Neutrophil (primary cell): ENCODE data around the gene LINGO3.

Experiments used
- H3K27ac ChIP-seq: fragments of 200-600 bp; sonication (generic); 2 replicates; pipeline ENCODE4 v1.5.1; 2016; ENCODE audit warnings: mild to moderate bottlenecking, moderate library complexity
- H3K27me3 ChIP-seq: fragments of 200-600 bp; sonication (generic); 2 replicates; pipeline ENCODE4 v1.6.0; 2016; ENCODE audit warnings: mild to moderate bottlenecking
- H3K36me3 ChIP-seq: fragments of 200-600 bp; sonication (generic); 2 replicates; pipeline ENCODE4 v1.5.1; 2017
- H3K4me1 ChIP-seq, 2 experiments: fragments of 200-600 bp in 1 of 2; sonication (generic) in 1 of 2; 1 replicate in 1 of 2; 2 replicates in 1 of 2; pipeline versions ENCODE4 v1.5.1 to v1.6.1; 2013 to 2016; ENCODE audit warnings: low read depth in 1 of 2, low read length in 1 of 2, mild to moderate bottlenecking in 1 of 2, moderate library complexity in 1 of 2; ENCODE audit not compliant: control insufficient read depth in 1 of 2, insufficient read depth in 1 of 2
- H3K4me3 ChIP-seq, 2 experiments: fragments of 200-600 bp in 1 of 2; sonication (generic) in 1 of 2; 1 replicate in 1 of 2; 2 replicates in 1 of 2; pipeline ENCODE4 v1.5.1; 2013 to 2016; ENCODE audit warnings: low read depth in 1 of 2, low read length in 1 of 2, mild to moderate bottlenecking in 1 of 2, moderate library complexity in 1 of 2
- H3K9me3 ChIP-seq: fragments of 200-600 bp; sonication (generic); 2 replicates; pipeline ENCODE4 v1.5.1; 2016
- TF ChIP-seq, protein P1 (sequence below): fragments of 200-600 bp; sonication (generic); IDR thresholded peaks from 2 replicates; pipeline ENCODE4 v1.5.1; 2016; ENCODE audit warnings: antibody characterized with exemption

Gene LINGO3

GRCh38 chr19:2345076-2345475, 37.1 kb upstream of the LINGO3 start:
- peaks cover 57% of the 10 kb centered on the region for H3K36me3 ChIP-seq

GRCh38 chr19:2344381-2344870, 36.5 kb upstream of the LINGO3 start:
- no peak overlapping the region for H3K4me3 ChIP-seq
- H3K27me3 ChIP-seq: no peaks in the 10 kb centered on the region
- H3K36me3 ChIP-seq: peaks cover 60% of the 10 kb centered on the region
- H3K27ac ChIP-seq: no peak overlapping the region
- H3K9me3 ChIP-seq: no peaks in the 10 kb centered on the region
- TF ChIP-seq, protein P1, sequence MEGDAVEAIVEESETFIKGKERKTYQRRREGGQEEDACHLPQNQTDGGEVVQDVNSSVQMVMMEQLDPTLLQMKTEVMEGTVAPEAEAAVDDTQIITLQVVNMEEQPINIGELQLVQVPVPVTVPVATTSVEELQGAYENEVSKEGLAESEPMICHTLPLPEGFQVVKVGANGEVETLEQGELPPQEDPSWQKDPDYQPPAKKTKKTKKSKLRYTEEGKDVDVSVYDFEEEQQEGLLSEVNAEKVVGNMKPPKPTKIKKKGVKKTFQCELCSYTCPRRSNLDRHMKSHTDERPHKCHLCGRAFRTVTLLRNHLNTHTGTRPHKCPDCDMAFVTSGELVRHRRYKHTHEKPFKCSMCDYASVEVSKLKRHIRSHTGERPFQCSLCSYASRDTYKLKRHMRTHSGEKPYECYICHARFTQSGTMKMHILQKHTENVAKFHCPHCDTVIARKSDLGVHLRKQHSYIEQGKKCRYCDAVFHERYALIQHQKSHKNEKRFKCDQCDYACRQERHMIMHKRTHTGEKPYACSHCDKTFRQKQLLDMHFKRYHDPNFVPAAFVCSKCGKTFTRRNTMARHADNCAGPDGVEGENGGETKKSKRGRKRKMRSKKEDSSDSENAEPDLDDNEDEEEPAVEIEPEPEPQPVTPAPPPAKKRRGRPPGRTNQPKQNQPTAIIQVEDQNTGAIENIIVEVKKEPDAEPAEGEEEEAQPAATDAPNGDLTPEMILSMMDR: no peak
- H3K4me1 ChIP-seq: no peaks in the 10 kb centered on the region

More at GRCh38 chr19:2345076-2345475, 37.1 kb upstream of the LINGO3 start:
- Histone ChIP-seq H3K9me3 (no peaks in the 10 kb centered on the region), H3K4me1 (no peaks in the 10 kb centered on the region), H3K4me3 (no peak overlapping the region), H3K27me3 (no peaks in the 10 kb centered on the region), H3K27ac (no peak overlapping the region)
- TF ChIP-seq, protein P1: no peak

DNA sequence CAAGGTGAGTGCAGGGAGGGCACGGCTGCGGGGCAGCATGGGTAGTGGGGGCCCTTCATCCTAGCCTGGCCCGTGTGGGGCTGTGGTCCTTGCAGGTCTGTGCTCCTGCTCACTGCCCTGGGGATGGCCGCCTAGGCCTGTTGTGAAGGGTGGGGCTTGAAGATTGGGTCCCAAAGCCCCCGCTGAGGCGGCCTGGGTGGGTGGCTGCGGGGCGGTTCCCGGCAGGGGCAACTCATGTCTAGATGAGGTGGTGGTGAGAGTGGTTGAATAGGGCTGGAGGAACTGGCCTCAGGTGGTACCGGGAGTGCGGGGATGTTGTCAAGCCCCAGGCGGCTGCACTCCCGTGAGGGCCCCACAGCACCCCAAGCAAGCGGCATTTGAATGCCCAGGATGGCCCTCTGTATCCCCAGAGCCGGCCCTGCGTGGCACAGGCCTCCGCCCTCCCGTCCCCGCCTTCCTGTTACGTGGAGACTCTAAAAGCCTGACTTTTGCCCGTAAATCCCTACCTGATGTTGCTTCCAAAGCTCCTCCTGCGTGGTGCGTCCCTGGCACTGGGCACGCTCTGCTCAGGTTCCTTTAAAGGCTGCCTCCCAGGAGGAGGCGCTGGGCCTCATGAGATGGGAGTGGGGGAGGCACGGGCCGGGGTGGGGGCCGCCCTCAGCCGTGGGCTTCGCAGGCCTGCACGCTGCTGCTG, 35.5 kb upstream of the LINGO3 start:
- peaks cover 63% of the 10 kb centered on the region for H3K36me3 ChIP-seq
- no peak overlapping the region for H3K4me3 ChIP-seq
- no peak overlapping the region for H3K27ac ChIP-seq
- H3K9me3 ChIP-seq: no peaks in the 10 kb centered on the region
- no peaks in the 10 kb centered on the region for H3K27me3 ChIP-seq
- TF ChIP-seq, protein P1: no peak
- no peaks in the 10 kb centered on the region for H3K4me1 ChIP-seq

DNA sequence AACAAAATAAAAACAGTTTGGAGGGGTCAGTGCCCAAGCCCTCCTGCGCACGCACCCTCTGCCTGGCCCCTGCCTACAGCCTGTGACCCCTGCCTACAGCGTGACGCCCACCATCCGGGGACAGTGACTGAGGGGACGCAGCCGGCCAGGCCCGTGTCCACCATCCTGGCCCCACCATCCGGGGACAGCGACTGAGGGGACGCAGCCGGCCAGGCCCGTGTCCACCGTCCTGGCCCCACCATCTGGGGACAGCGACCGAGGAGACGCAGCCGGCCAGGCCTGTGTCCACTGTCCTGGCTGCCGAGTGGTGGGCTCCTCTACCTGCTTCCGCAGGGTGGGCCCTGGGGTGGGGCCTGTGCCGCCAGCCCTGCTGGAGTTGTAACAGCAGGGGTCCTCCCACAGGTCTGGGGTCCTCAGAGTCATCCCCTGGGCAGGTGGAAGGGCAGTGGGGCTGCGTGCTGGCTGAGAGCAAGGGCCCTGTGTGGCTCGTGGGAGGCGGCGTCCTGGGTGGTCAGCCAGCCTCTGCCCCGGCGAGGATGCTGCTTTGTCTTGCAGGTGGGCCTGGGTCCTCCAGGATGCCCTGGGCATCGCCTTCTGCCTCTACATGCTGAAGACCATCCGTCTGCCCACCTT, 34.8 kb upstream of the LINGO3 start:
- TF ChIP-seq, protein P1: no peak
- Histone ChIP-seq H3K4me3 (no peak overlapping the region), H3K27ac (no peak overlapping the region), H3K36me3 (peaks cover 67% of the 10 kb centered on the region), H3K4me1 (no peaks in the 10 kb centered on the region), H3K9me3 (no peaks in the 10 kb centered on the region), H3K27me3 (no peaks in the 10 kb centered on the region)

DNA sequence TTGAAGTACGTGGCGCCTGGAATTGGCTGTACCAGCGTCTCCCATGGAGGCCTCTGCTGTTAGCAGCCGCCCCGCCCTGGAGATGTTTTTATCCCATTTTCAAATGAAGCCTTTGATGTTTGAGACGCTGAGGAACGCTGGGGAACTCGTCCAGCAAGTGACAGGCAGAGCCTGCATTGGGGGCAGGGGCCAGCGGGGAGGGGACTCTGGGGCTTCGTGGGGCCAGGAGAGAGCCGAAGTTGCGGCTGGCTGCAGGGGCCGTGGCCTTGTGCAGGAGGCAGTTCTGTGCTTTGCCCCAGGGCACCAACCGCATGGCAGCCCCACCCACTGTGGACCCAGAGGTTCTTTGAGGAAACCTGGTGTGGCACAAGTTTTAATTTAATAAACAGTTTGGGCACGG, 34.0 kb upstream of the LINGO3 start:
- H3K4me1 ChIP-seq: no peaks in the 10 kb centered on the region
- no peaks in the 10 kb centered on the region for H3K27me3 ChIP-seq
- no peak overlapping the region for H3K27ac ChIP-seq
- TF ChIP-seq, protein P1: no peak
- peaks cover 68% of the 10 kb centered on the region for H3K36me3 ChIP-seq
- H3K4me3 ChIP-seq: no peak overlapping the region
- no peaks in the 10 kb centered on the region for H3K9me3 ChIP-seq
